ENCODE results near the gene METTL18.

DNA sequence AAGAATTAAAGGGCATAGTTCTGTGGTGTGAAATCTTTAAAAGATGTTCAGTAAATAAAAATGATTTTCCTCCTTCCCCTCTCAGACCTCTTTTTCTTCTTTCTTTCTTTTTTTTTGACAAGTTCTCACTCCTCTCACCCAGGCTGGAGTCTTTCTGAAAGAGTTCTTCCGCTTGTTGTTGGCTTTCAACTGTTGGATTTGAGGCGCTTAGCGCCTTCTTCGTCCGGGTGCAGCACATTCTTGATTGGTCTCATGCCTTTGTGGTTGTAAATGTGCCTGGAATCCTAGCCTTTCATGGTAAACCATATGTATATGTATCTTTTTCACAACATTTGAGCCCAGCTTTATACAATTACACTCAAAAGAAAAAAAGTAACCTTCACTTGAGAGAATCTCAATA is 980 bp upstream of the METTL18 start:
- TF ChIP-seq, protein P1, sequence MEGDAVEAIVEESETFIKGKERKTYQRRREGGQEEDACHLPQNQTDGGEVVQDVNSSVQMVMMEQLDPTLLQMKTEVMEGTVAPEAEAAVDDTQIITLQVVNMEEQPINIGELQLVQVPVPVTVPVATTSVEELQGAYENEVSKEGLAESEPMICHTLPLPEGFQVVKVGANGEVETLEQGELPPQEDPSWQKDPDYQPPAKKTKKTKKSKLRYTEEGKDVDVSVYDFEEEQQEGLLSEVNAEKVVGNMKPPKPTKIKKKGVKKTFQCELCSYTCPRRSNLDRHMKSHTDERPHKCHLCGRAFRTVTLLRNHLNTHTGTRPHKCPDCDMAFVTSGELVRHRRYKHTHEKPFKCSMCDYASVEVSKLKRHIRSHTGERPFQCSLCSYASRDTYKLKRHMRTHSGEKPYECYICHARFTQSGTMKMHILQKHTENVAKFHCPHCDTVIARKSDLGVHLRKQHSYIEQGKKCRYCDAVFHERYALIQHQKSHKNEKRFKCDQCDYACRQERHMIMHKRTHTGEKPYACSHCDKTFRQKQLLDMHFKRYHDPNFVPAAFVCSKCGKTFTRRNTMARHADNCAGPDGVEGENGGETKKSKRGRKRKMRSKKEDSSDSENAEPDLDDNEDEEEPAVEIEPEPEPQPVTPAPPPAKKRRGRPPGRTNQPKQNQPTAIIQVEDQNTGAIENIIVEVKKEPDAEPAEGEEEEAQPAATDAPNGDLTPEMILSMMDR (IDR thresholded peaks at IDR 0.05 in 4 of 5, conservative IDR thresholded peaks at IDR 0.05 in 1 of 5) = no peak
- TF ChIP-seq POLR2A (IDR thresholded peaks at IDR 0.05) = no peak

Data from gastrocnemius medialis (tissue), 4 donors.